Omental fat pad (tissue), 4 donors: Measurements from ENCODE around the gene YOD1. TPM values are rescaled to one million over a fixed set of nuclear protein-coding genes. Genes with fewer than 3 reads are reported as not detected.

ENCODE experiments used
- ATAC-seq: fragments of 150-250 bp; one replicate; pipeline ENCODE4 v1.9.1; 2016; ENCODE audit warnings: mild to moderate bottlenecking, moderate library complexity; ENCODE audit not compliant: low FRiP score
- DNase-seq: peaks from one replicate; pipeline ENCODE4 v3.0.0-alpha.2; 2019; ENCODE audit warnings: low spot score
- total RNA-seq, 4 donors: library from RNA; depleted of rRNA; stranded (reverse); fragments of >200 nt; gene quantifications; one replicate each; pipeline ENCODE4 v1.1.0, GENCODE V29; 2016
- TF ChIP-seq, protein P1 (sequence below), 3 donors: fragments of 450-650 bp; IDR thresholded peaks; one replicate each; pipeline ENCODE4 v1.5.1; 2016 to 2017; ENCODE audit warnings: antibody characterized with exemption in 3 of 3, mild to moderate bottlenecking in 3 of 3, moderate library complexity in 2 of 3

YOD1 gene
- total RNA-seq, 4 donors from 2014 or later: 6.1 to 11.7 (median 7.9) TPM

DNA sequence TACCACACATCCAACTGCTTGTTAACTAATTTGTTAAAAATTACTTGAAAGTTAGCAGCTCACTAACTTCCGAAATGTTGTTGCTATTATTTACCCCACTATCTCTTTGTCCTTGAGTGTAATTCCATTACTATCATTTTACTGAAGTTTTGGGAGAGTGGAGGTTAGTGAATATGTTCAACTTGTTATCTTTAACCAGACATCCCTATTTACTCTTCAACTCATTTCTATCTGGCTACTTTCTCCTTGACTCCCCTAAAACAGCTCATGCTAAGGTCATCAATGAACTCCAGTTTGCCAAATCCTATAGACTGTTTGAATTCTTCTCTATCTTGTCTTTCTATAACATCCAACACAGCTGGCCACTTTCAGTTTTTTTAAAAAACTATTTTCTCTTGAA, 14.1 kb downstream of the YOD1 start:
- ATAC-seq (no peak), DNase-seq (no peak)
- TF ChIP-seq, protein P1, sequence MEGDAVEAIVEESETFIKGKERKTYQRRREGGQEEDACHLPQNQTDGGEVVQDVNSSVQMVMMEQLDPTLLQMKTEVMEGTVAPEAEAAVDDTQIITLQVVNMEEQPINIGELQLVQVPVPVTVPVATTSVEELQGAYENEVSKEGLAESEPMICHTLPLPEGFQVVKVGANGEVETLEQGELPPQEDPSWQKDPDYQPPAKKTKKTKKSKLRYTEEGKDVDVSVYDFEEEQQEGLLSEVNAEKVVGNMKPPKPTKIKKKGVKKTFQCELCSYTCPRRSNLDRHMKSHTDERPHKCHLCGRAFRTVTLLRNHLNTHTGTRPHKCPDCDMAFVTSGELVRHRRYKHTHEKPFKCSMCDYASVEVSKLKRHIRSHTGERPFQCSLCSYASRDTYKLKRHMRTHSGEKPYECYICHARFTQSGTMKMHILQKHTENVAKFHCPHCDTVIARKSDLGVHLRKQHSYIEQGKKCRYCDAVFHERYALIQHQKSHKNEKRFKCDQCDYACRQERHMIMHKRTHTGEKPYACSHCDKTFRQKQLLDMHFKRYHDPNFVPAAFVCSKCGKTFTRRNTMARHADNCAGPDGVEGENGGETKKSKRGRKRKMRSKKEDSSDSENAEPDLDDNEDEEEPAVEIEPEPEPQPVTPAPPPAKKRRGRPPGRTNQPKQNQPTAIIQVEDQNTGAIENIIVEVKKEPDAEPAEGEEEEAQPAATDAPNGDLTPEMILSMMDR (IDR thresholded peaks at IDR 0.05): no peak

DNA sequence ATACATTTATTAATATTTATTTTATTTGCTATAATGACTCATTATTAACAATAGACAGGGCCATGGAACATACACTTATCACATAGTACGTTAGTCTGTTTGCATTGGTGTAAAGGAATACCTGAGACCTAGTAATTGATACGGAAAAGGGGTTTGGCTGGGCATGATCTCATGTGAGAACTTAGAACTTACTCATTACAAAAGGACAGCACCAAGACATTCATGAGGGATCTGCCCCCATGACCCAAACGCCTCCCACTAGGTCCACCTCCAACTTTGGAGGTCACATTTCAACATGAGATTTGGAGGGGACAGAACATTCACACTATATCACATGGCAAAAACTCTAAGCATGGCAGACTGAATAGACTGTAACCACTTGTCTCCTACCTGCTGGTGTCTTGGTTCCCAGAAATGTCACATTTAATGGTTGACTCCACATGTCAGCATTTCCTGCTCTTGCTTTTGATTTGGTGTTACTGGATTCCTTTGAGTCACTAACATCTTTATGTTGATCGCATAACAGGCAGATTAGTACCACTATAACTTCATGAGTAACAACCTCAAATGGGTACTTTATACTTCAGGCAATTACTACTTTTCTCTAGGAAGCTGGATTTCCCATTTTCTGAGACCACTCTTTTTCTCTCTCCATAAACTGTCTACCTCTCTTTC, 15.0 kb downstream of the YOD1 start:
- TF ChIP-seq, protein P1 (IDR thresholded peaks at IDR 0.05): no peak
- no peak for DNase-seq
- ATAC-seq: no peak

DNA sequence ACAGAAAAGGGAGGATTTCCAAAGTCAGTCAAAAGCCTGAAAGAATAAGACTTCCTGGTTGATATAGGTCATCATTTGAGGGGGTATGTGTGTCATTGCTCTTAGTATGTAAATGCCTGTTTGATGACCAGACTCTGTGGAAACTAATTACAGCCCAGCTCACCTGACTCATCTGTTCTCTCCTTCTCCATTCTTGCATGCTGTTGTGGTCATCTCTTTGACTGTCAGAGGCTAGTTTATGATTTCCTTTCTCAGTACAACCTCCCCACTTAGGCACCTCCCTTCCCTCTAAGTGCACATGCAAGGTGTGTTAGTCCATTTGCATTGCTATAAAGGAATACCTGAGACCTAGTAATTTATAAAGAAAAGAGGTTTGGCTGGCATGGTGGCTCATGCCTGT, 16.0 kb downstream of the YOD1 start:
- TF ChIP-seq, protein P1 (IDR thresholded peaks at IDR 0.05): no peak
- ATAC-seq: no peak
- DNase-seq: no peak

DNA sequence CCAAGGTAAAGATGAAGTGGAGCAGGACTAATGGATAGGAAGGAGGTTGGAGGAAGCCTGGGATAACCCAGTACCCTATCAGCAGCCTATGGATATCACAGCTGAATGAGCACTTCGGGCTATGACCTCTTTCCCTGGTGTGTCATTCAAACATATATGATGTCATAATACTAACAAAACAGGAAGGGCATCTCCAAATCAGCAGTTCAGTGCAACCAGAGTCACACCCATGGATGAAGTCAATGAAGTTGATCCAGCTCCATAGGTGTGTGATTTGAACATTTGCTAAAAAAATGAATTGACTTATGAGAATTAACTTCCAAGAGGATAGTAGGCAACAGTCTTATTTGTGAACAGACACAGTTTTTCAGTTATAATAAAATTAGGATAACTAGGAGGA, 16.8 kb downstream of the YOD1 start:
- TF ChIP-seq, protein P1 (IDR thresholded peaks at IDR 0.05): no peak
- ATAC-seq: no peak
- DNase-seq: no peak

DNA sequence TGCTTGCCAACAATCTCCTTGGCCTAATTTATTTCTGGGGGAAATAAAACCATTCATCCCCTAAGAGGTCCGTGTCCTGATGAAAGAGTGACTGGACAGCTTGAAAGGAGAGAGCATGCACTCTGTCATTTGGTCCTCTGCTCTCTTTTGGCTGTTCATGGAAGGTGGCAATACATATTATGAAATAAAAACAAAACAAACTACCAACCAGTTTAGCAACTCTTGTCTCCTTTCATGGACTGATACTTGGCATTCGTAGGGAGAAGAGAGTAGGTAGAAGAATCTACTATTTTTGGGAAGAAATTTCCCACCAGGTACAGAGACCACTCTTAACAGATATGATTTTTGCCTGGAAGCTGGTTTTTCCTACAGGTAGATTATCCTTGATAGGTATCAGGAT, 17.7 kb downstream of the YOD1 start:
- TF ChIP-seq, protein P1 (IDR thresholded peaks at IDR 0.05): no peak
- no peak for ATAC-seq
- DNase-seq: no peak

DNA sequence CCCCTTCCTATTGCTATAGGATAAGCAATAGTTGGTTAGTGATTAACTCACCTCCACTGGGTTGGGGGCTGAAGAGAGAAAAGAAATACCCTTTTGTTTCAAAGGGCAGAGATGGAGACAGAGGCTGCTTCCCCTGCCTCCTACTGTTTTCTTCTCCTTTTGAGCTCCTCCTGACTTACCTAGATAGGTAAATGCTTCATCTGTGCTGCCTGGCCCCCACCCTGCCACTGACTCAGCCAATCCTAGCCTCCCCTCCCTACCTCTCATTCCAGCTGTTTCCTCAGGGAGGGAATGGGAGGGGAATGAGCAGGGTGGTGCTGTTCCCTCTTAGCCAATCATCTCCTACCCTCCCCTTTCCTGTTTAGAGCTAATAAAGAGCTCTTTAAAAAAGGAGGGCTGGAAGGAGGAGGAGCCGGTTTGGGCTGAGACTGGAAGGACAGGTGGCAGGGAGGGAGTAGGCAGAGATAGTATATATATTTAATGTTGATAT, 18.4 kb downstream of the YOD1 start, which contains the start of gene C1orf116:
Gene C1orf116, minus strand, starts transcription at position 229 of the 490 bp plus-strand sequence. CDS start 5,158 bp downstream, outside the sequence.
- DNase-seq: no peak
- ATAC-seq: peak; percentile 54

More for the DNA sequence above, 18.4 kb downstream of the YOD1 start, which contains the start of gene C1orf116:
- TF ChIP-seq, protein P1 (IDR thresholded peaks at IDR 0.05): no peak
